ENCODE measurements around the gene DAAM2. TPM values are rescaled to one million over a fixed set of nuclear protein-coding genes. Genes with fewer than 3 reads are reported as not detected.
A peak's percentile ranks its signal among the peaks of the same experiment; 100 is the strongest.

Gene DAAM2
- total RNA-seq, 2 donors from 2014 or later, result 33.9 to 62.7 TPM

DNA sequence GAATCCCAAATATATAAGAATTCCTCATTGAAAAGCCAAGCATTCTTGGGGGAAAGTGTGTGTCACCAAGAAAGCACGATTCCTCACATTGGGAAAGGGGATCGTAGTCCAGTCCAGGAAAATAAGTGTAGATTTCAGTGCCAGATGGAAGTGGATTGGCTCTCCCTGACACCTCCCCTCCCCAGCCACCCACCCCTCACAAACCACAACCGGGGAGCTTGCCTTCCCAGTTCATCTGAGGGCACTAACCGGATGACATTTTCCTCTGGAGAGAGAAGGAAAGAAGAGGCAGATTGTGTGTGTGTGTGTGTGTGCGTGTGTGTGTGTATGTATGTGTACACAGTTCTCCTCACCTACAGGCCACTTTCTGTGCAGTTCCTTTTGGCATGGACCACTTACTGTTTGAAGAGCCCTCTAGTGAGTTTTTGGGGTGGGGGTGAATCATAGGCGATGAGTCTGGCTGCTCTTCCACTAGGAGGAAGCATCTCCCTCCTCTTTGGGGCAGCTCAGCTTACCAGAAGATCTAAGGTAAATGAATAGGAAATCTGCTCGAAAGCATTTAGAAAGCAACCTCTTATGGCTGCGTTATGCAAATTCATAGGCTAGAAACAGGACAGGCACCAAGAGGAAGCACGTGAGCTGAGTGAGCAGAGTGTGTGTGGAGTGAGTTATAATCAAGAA, 20.8 kb downstream of the DAAM2 start:
- no peak for DNase-seq (ENCODE audit: low spot score)
- intact Hi-C loops (cut with DNase I), result no loop called here

DNA sequence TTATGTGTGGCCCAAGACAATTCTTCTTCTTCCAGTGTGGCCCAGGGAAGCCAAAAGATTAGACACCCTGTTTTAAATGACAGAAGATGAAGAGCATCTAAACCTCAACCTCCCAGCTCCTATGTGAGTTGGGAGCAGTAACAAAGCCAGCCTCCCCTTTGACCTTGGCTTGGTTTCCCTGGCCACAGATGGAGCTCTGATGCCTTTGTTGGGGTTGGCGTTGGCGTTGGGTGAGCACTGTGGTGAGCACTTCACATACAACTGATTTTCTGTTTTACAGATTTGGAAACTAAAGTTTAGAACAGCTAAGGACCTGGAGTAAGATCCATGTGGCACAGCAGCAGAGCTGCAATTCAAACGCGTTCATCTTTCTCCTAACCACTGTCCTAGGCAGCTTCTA, 22.1 kb downstream of the DAAM2 start:
- no peak for DNase-seq (ENCODE audit: low spot score)
- intact Hi-C loops (cut with DNase I), result no loop called here

DNA sequence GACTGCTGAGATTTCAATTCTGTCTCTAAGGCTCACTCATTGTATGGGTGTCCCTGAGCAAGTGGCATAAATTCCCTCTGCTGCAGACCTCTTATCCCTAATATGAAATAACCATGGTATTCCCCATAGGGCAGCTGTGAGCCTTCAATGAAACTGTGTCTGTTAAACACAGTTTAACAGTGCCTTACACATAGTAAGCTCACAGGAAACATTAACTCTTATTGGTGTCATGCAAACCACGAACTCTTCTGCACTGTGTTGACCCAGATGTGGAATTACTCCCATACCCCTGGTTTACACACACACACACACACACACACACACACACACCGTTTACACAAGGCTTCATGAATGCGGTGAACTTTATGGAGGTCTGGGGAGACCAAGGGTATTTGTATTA, 23.2 kb downstream of the DAAM2 start:
- intact Hi-C loops (cut with DNase I), result no loop called here

DNA sequence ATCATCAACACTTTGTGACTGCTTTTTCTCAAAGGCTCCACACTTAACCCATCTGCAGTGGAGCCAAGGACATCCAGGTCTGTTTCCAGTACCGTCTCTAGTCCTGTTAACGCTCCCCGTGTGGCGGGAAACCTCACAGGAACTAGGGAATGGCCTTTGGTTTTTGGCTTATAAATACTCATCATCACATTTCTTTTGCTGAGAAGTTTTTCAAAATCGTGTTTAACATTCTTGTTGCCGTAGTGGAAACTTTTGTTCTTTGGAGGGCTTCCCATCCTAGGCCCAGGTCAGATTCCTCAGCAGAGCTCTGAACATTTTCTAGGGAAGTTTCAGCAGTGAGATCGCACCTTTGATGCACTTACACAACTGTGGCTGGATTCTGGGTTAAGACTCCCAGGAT, 24.6 kb downstream of the DAAM2 start:
- intact Hi-C loops (cut with DNase I), result no loop called here
- no peak for DNase-seq (ENCODE audit: low spot score)

More for the DNA sequence above, 23.2 kb downstream of the DAAM2 start:
- DNase-seq (ENCODE audit: low spot score), result no peak

DNA sequence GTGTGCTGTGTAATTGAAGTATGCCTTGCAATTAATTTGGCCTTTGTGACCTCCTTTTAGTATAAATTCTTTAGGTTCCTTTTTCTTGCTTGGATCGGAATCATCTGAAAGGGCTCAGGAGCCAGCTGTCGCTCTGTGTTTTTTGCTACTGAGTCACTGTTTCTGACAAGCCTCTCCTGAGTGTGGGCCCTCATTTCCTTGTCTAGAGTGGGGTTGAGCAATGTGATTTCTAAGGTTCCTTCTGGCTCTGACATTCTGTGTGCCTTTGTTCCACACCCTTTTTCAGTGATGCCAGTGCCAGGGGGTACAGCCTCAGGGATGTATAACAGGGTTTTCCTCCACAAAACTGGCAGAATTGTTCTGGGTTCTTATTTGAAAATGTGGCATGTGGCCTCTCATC, 26.5 kb downstream of the DAAM2 start:
- no peak for DNase-seq (ENCODE audit: low spot score)
- intact Hi-C loops (cut with DNase I), result no loop called here

DNA sequence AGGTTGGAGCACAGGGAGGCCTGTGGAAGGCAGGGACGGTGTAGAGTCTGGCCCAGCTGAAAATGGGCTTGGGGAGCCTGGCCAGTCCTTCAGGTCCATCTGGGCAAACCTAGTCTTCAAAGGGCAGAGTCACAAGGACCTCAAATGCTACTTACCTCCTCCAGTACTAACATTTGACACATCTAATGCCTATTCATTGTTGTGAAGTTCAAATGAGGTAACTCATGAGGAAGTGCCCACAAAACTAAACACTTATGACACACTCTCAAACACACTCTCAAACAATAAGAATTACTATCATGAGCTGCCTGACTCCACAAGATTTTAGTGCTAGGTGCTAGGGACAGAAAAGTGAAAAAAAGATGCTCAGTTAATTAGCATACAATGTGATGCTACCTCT, 27.1 kb downstream of the DAAM2 start:
- intact Hi-C loops (cut with DNase I), result no loop called here
- no peak for DNase-seq (ENCODE audit: low spot score)

DNA sequence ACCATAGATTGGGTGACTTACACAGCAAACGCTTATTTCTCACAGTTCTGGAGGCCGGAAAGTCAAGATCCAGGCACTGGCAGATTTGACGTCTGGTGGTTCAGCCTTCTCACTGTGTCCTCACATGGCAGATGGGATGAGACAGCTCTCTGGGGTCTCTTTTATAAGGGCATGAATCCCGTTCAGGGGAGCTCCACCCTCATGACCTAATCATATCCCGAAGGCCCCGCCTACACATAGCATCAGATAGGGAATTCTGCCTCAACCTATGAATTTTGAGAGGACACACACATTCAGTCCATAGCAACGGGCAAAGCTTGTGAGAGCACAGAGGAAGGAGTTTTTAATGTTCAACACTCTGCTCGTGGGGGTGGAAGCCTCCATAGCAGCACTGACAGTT, 27.5 kb downstream of the DAAM2 start:
- intact Hi-C loops (cut with DNase I), result no loop called here

DNA sequence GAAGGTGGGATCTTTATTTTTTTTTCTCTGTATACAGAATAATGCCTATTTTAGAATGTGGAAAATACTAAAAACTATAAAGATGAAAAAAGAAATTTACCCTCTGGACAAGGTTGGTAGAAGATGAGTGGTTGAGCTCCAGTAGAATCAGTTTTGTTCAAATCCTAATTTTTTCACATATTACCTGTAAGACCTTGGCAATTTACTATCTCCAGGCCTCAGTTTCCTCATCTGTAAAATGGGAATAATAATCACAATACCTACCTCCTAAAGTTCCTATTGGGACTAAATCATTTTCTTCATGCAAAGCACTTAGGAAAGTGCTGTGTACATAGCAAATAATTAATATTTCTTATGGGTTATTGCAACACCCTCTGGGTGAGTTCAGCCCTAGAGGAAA, 28.4 kb downstream of the DAAM2 start:
- no peak for DNase-seq (ENCODE audit: low spot score)
- intact Hi-C loops (cut with DNase I), result no loop called here

More for the DNA sequence above, 27.5 kb downstream of the DAAM2 start:
- DNase-seq (ENCODE audit: low spot score), result no peak

DNA sequence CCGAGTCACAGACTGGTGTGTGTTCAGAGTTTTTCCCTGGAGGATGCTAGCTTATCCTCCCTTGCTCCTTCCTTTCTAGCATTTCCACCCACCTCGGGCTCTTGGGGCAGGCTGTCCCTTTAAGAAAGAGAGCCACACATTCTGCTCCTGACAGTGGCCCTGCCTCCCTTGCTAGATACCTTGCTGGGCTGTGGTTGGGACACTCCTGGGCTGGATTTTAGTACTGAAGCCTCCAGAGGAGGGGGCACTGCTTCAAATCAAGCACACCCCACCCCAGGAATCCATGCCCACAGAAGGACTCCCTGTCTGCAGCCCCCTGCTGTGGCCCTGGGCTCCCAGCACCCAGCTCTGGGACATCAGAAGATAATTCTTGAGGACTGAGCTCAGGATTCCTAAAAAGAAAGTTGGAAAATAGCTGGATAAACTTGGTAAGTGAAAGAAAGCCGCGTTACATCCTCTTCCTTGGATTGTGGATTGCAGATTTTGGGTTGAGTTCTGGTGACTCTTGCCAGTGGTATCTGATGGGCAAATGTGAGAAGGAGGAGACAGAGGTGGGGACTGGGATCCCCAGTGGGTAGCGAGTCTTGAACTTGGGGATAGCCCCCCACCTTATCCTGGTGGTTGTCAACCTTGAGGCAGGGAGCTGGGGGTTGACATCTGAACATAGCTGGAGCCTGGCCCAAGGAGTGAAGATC, 29.0 kb downstream of the DAAM2 start:
- DNase-seq (ENCODE audit: low spot score), result no peak
- intact Hi-C loops (cut with DNase I), result no loop called here

DNA sequence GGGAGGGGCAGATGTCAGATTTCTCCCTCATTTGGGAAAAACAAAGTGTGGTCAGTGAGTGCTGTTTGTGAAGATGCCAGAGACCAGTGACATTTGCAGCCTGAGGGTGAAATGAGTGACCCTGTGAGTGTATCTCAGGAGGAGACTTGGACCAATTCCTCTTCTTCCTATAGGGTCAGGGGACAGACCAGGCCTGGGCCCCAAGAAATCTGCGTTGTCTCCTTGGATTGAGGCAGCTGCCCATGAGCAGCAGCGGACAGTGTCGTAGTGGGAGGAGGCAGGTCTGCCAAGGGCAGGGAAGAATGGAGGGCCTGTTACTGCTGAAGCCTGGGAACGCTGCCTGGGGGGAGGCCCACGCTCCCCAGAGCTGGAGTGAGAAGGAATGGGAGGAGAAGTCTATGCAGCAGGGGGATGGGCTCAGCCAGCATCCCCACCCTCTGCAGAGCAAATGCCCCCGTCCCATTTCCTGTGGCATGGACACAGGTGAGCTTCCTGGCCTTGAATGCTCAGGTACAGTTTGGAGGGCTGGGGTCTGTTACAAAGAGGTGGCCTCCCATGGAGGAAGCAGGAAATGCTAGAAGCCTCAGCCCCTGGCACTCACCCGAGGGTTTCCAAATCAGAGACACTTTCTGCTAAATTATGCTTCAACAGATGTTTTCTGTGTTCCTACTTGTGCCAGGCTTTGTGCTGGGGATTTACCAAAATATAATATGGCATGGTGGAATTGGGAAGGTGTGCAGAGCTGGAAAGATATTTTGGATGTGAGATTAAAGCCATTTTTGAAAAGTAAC, 29.8 kb downstream of the DAAM2 start:
- DNase-seq (ENCODE audit: low spot score), result peak; percentile 85
- intact Hi-C loops (cut with DNase I), result no loop called here

DNA sequence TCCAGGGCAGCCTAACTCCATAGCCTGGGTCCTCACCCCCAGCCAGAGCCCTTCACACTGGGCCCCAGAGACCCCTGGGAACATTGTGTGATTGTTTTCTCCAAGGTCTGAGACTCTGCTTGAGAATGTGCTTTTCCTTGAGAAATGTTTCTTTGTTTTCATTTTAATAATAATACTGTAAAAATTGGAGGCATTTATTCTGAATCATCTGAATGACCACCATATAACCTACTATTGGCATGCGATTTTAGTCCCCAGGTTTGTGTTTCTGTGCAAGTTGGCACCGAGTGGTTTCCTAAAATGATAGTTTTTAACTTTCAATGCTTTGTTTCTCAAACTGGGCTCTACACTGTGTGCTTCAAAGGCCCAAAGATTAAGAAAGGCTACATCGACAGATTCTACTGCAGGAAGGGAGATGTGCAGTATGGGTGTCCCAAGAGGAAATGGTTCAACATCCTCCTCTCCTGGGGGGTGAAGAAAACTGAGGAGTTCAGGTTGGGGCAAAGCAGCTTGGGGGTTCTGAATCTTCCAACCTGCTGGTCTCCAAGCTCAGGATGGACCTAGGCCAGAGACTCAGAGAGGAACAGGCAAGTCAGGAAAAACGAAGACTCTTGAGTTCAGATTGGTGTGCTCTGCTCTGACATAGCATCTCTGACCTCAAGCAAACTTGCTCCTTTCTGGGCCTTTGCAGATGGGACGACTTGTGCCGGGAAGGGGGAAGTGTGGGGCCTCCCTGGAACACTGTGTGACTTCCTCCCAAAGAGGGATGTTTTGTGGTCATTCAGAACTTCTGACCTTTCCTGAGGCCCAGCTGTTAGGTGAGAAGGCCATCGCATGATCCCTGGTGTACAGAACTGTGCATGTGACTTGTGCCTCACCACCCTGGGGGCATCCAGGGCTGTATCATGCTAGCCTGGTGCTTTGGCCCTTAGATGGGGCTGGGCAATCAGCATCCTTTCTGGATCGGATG, 31.0 kb downstream of the DAAM2 start:
- DNase-seq (ENCODE audit: low spot score), result peak; percentile 88
- intact Hi-C loops (cut with DNase I), result no loop called here

DNA sequence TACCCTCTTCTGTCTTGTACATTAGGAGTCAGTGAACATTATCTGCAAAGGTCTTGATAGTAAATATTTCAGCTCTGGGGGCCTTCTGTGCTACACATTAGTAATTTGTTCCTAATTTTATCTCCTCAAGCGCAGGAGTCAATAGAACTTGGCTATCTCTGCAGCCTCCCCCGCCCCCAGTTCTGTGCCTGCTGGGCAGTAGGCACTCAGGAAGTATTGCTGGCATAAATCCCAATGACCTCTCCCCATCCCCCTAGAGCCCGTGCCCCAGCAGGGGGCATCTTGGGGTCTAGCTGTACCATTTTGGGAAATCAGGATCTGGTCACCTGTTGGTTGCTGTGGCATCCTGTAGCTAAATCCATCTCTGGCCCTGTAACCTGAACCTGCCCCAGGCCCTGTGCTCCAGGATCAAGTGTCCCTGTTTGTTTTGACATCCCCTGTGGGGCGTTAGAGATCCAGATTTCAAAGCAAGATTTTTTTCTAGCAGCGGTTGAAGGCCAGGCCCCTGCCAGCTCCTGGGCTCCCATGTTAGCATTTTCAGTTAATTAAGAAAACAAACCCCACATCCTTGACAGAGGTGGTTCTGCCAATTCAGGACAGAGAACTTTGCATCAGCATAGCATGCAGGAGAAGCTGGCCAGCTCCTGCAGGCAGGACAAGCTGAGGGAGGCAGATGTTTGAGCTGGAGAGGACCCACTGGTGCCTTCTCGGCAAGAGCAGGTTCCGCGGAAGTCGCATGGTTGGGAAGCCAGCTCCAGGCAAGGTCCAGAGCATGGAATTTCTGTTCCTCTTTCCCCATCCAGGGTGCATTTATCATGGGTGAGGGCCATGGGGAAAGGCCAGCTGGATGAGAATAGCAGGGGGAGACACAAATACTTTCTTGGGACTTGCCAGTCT, 32.1 kb downstream of the DAAM2 start:
- DNase-seq (ENCODE audit: low spot score), result no peak
- intact Hi-C loops (cut with DNase I), result no loop called here

DNA sequence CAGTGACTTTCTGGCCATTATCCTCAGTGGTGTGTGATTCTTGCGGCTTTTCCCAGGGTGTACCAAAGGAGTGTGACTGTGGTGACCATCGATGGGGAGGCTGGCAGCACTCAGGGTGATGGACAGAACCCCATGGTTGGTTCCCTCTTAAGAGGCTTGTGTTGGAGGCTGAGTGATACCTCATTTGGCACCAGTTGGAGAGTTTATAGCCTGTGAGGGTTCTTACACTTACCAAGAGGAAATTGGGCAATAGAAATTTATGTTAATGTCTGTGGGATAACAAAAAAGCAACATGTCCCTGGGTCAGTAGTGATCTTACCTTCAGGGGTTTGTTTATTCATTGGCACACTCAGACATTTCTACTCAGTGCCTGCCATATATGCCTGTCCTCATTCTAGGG, 37.2 kb downstream of the DAAM2 start:
- intact Hi-C loops (cut with DNase I), result no loop called here
- DNase-seq (ENCODE audit: low spot score), result no peak

DNA sequence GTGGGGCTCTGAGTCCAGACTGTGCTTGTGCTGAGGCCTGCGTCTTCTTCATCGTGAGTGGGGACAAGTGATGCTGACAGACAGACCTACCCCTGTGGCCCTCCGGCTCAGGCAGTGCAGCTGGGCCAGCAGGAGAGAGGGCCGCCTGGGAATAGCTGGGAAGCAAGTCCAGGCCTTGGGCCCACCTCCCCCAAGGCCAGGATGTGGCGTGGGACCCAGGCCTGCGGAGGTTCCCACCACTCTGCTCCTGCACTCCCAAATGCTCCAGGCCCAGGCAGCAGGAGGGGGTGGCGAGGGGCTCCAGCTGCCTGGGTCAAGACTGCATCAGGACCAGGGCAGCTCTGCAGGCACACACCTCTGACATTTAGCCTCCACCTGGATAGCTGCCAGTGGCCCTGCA, 38.3 kb downstream of the DAAM2 start:
- intact Hi-C loops (cut with DNase I), result no loop called here
- no peak for DNase-seq (ENCODE audit: low spot score)

DNA sequence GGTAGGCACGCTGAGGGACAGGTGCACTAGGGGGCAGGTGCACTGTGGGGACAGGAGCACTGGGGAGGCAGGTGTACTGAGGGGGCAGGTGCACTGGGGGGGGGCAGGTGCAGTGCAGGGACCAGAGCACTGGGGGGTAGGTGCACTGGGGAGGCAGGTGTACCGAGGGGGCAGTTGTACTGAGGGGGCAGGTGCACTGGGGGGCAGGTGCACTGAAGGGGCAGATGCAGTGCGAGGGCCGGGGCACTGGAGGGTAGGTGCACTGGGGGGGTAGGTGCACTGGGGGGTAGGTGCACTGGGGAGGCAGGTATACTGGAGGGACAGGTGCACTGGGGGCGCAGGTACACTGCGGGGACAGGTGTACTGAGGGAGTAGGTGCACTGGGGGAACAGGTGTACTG, 39.5 kb downstream of the DAAM2 start:
- no peak for DNase-seq (ENCODE audit: low spot score)
- intact Hi-C loops (cut with DNase I), result no loop called here

DNA sequence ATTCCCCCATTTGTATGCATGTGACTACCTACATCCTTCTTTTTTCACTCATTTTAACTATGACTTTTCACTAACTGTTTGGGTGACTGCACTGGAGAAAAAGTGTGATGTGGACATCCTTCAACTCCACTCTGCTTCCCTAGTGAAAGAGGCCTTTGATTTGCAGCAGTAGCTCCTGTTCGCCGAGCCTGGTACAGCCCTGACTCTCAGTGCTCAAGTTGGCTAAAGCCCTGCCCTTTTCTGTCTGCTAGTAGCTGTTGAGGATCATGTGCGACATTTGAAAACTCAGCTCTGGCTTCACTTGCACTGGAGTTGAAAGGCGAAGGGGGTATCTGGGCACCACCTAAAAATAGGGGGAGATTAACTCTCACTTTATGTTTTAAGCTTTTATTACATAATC, 42.1 kb downstream of the DAAM2 start:
- no peak for DNase-seq (ENCODE audit: low spot score)
- intact Hi-C loops (cut with DNase I), result no loop called here

DNA sequence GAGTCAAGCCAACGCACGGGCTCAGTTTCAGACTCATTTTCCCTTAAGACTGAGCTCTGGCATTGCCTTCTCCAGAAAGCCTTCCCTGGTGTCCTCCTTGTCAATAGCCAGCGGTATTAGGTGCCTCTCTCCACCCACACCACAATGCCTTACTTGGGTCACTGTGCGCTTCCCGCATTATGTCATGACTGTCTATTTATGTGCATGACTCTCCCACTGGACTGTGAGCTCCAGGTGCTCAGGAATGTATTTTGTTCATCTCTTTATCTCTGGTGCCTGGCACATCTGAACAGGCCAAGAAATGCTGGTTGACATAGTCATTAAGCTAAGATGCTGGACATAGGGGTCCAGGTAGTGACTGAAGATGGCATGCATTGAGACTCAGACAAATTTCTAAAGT, 42.7 kb downstream of the DAAM2 start:
- intact Hi-C loops (cut with DNase I), result no loop called here
- no peak for DNase-seq (ENCODE audit: low spot score)

DNA sequence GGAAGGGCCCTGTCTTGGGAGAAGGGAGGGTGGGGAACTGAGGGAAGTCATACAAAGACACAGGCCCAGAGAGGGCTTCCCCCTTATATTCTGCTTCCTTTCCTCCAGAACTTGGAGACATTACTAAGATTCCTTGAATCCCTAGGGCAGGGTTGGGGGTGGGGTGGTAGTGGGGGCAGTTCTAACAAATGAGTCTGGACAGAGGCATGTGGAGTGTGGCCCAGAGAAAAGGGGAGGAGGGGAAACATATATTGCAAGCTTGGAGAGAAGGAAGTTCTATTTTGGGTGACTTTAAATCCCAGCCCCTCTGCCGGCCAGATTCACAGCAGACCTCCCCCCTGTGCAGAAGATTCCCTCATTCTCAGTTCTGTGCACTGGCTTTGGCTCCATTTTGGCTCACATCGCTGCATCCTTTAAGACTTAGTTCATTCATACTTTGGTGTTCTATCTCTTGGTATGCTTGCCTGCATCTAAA, 43.7 kb downstream of the DAAM2 start:
- intact Hi-C loops (cut with DNase I), result no loop called here
- no peak for DNase-seq (ENCODE audit: low spot score)
